ENCODE measurements around the gene PRSS21. TPM values are rescaled to one million over a fixed set of nuclear protein-coding genes. Genes with fewer than 3 reads are reported as not detected.
A peak's percentile ranks its signal among the peaks of the same experiment; 100 is the strongest.

Gene PRSS21
- total and polyA plus RNA-seq, 8 donors, result 0.59 to 3.2 (median 1.0) TPM; not detected in 1

DNA sequence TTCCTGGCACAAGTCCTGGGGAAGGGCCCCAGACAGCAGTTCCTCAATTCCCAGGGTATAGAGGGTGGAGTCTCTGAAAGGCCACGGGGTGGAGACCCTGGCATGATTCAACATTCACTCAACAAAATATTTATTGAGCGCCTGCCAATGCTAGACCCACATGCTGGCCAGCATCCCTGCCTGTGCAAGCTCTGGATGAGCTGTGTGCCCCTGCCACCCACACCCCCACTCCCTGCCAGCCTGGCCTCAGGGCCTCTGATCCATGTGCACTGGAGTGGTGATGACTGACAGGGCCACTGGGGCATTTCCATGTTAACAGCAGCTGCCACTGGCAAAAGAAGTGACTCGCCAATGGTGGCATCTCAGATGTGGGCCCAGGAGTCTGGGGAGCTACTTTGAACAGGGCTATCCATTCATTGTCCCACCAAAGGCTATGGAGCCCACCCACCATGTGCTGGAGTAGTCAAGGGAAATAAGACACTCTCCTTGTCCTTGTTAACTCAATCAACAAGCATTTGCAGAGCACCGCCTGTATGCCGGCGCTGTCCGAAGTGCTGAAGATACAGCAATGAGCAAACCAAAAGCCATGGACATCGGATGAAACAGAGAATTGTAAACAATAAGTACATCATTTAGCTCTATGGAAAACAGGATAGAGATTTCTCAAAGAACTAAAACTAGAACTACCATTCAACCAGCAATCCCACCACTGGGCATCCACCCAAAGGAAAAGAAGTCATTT lies 44.0 kb downstream of the PRSS21 start:
- 79 to 82% methylated on average over 8 of the region's 8 CpGs for WGBS, 2 donors
- Histone ChIP-seq H3K27ac (no peak overlapping the region), H3K9me3 (no peaks in the 10 kb centered on the region), H3K27me3 (no peaks in the 10 kb centered on the region), H3K36me3 (no peaks in the 10 kb centered on the region), H3K4me3 (no peak overlapping the region), H3K4me1 (peaks cover 0 to 3% (median 0%) of the 10 kb centered on the region in 3 donors)
- ATAC-seq, result no peak
- FAIRE-seq, result no peak
- TF ChIP-seq, protein P1, sequence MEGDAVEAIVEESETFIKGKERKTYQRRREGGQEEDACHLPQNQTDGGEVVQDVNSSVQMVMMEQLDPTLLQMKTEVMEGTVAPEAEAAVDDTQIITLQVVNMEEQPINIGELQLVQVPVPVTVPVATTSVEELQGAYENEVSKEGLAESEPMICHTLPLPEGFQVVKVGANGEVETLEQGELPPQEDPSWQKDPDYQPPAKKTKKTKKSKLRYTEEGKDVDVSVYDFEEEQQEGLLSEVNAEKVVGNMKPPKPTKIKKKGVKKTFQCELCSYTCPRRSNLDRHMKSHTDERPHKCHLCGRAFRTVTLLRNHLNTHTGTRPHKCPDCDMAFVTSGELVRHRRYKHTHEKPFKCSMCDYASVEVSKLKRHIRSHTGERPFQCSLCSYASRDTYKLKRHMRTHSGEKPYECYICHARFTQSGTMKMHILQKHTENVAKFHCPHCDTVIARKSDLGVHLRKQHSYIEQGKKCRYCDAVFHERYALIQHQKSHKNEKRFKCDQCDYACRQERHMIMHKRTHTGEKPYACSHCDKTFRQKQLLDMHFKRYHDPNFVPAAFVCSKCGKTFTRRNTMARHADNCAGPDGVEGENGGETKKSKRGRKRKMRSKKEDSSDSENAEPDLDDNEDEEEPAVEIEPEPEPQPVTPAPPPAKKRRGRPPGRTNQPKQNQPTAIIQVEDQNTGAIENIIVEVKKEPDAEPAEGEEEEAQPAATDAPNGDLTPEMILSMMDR (IDR thresholded peaks at IDR 0.05), result no peak
- intact Hi-C loops (cut with DNase I), result no loop called here
- DNase-seq, result peak in 1 of 6 donors; percentile 42

GRCh38 chr16:2865651-2866050 lies 48.6 kb downstream of the PRSS21 start:
- Histone ChIP-seq H3K9me3 (no peaks in the 10 kb centered on the region), H3K36me3 (no peaks in the 10 kb centered on the region), H3K4me3 (no peak overlapping the region), H3K4me1 (no peaks in the 10 kb centered on the region), H3K27ac (no peak overlapping the region), H3K27me3 (peaks cover 0 to 3% (median 0%) of the 10 kb centered on the region in 4 donors)
- ATAC-seq (no peak), DNase-seq (peak in 1 of 6 donors; percentile 6), FAIRE-seq (no peak)
- TF ChIP-seq, protein P1 (IDR thresholded peaks at IDR 0.05), result no peak
- intact Hi-C loops (cut with DNase I), result no loop called here
- WGBS, 2 donors, result 61 to 65% methylated on average over 4 of the region's 4 CpGs

DNA sequence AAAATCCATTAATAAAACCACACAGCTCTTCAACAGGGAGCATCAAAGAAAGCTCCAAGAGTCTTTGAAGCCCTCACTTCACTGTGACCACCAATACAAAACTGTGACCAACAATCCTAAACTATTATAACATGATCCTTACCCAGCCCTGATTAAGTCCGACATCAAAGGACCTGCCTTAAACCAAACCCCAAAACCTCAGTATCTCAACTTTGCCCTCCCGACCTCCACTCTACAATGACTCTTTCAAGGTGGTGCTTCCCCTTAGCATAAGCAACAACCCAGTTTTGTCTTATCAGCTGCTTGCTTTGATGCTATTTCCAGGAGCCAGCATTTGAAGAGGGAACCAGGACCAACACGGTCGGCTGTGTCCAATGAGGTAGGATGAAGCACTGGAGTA lies 49.4 kb downstream of the PRSS21 start:
- H3K4me3 ChIP-seq, result no peak overlapping the region
- no peaks in the 10 kb centered on the region for H3K4me1 ChIP-seq
- 55 to 63% methylated on average over 4 of the region's 4 CpGs for WGBS, 2 donors

DNA sequence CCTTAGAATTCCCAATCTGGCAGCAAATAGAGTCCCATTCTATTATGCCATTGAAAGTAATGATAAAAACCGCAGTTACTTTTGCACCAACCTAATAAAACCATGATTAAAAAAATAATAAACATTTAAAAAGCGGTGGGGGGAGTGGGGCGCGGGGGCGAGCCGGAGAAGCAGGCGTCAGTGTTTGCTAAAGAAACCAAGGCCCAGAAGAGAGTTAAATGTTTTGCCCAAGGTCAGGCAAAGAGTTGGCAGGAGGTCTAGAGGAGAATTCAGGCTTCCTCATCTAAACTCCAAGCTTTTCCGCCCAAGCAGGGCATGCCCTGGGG lies 50.6 kb downstream of the PRSS21 start:
- intact Hi-C loops (cut with DNase I), result no loop called here
- H3K4me1 ChIP-seq, result no peaks in the 10 kb centered on the region
- DNase-seq (no peak), FAIRE-seq (no peak), ATAC-seq (no peak)
- peak overlapping the region; percentile 84 to 92 (median 90) for H3K27ac ChIP-seq
- H3K36me3 ChIP-seq, result no peaks in the 10 kb centered on the region
- H3K9me3 ChIP-seq, result no peaks in the 10 kb centered on the region
- 10 to 17% methylated on average over 8 of the region's 8 CpGs for WGBS, 2 donors
- peaks cover 0 to 5% (median 0%) of the 10 kb centered on the region in 4 donors for H3K27me3 ChIP-seq
- H3K4me3 ChIP-seq, result peak overlapping the region; percentile 40 to 63 (median 48)
- TF ChIP-seq, protein P1 (IDR thresholded peaks at IDR 0.05), result no peak

More for the DNA sequence above, 49.4 kb downstream of the PRSS21 start:
- TF ChIP-seq, protein P1 (IDR thresholded peaks at IDR 0.05), result no peak
- Histone ChIP-seq H3K36me3 (no peaks in the 10 kb centered on the region), H3K27me3 (peaks cover 0 to 5% (median 0%) of the 10 kb centered on the region in 4 donors), H3K9me3 (no peaks in the 10 kb centered on the region), H3K27ac (no peak overlapping the region)
- no peak for ATAC-seq
- no peak for DNase-seq
- FAIRE-seq, result no peak
- intact Hi-C loops (cut with DNase I), result no loop called here

Measured in pancreas (tissue), 10 donors.